ENCODE measurements around the gene ELMO1.

ELMO1 gene

GRCh38 chr7:37438906-37439652 lies 9.6 kb downstream of the ELMO1 start:
- DNase-seq (ENCODE audit: low read depth, low spot score), result no peak
- H3K4me3 ChIP-seq (ENCODE audit: low read length), result no peak overlapping the region

- no peak for DNase-seq (ENCODE audit: low read depth, low spot score)
- H3K4me3 ChIP-seq (ENCODE audit: low read length), result no peak overlapping the region
These were observed 13.4 kb downstream of the ELMO1 start for GRCh38 chr7:37435156-37435855.

GRCh38 chr7:37434529-37434928 lies 14.1 kb downstream of the ELMO1 start:
- H3K4me3 ChIP-seq (ENCODE audit: low read length), result no peak overlapping the region
- DNase-seq (ENCODE audit: low read depth, low spot score), result no peak

- peak; percentile 33 for DNase-seq (ENCODE audit: low read depth, low spot score)
- H3K4me3 ChIP-seq (ENCODE audit: low read length), result no peak overlapping the region; the same call in 1 of the 2 replicates
These were observed 15.5 kb downstream of the ELMO1 start for GRCh38 chr7:37433166-37433565.

- DNase-seq (ENCODE audit: low read depth, low spot score), result peak; percentile 82
- H3K4me3 ChIP-seq (ENCODE audit: low read length), result peak overlapping the region; percentile 5; the same call in 1 of the 2 replicates
These were observed 16.3 kb downstream of the ELMO1 start for GRCh38 chr7:37432281-37432920.

GRCh38 chr7:37431413-37431812 lies 17.3 kb downstream of the ELMO1 start:
- no peak for DNase-seq (ENCODE audit: low read depth, low spot score)
- no peak overlapping the region for H3K4me3 ChIP-seq (ENCODE audit: low read length)

GRCh38 chr7:37430640-37431039 lies 18.0 kb downstream of the ELMO1 start:
- no peak for DNase-seq (ENCODE audit: low read depth, low spot score)
- no peak overlapping the region for H3K4me3 ChIP-seq (ENCODE audit: low read length)

GRCh38 chr7:37430171-37430570 lies 18.5 kb downstream of the ELMO1 start:
- DNase-seq (ENCODE audit: low read depth, low spot score), result no peak
- H3K4me3 ChIP-seq (ENCODE audit: low read length), result no peak overlapping the region

GRCh38 chr7:37429435-37429791 lies 19.3 kb downstream of the ELMO1 start:
- H3K4me3 ChIP-seq (ENCODE audit: low read length), result no peak overlapping the region
- no peak for DNase-seq (ENCODE audit: low read depth, low spot score)

- H3K4me3 ChIP-seq (ENCODE audit: low read length), result no peak overlapping the region
- no peak for DNase-seq (ENCODE audit: low read depth, low spot score)
These were observed 19.8 kb downstream of the ELMO1 start for GRCh38 chr7:37428681-37429434.

GRCh38 chr7:37427276-37427940 lies 21.3 kb downstream of the ELMO1 start:
- no peak for DNase-seq (ENCODE audit: low read depth, low spot score)
- no peak overlapping the region for H3K4me3 ChIP-seq (ENCODE audit: low read length)

- H3K4me3 ChIP-seq (ENCODE audit: low read length), result no peak overlapping the region
- no peak for DNase-seq (ENCODE audit: low read depth, low spot score)
These were observed 23.2 kb downstream of the ELMO1 start for GRCh38 chr7:37425498-37425897.

- no peak overlapping the region for H3K4me3 ChIP-seq (ENCODE audit: low read length)
- DNase-seq (ENCODE audit: low read depth, low spot score), result no peak
These were observed 23.7 kb downstream of the ELMO1 start for GRCh38 chr7:37424995-37425394.

- H3K4me3 ChIP-seq (ENCODE audit: low read length), result no peak overlapping the region
- DNase-seq (ENCODE audit: low read depth, low spot score), result no peak
These were observed 24.1 kb downstream of the ELMO1 start for GRCh38 chr7:37424521-37424920.

- no peak for DNase-seq (ENCODE audit: low read depth, low spot score)
- no peak overlapping the region for H3K4me3 ChIP-seq (ENCODE audit: low read length)
These were observed 26.7 kb downstream of the ELMO1 start for GRCh38 chr7:37421861-37422500.

- no peak overlapping the region for H3K4me3 ChIP-seq (ENCODE audit: low read length)
- DNase-seq (ENCODE audit: low read depth, low spot score), result no peak
These were observed 27.5 kb downstream of the ELMO1 start for GRCh38 chr7:37420946-37421695.

GRCh38 chr7:37419496-37419895 lies 29.2 kb downstream of the ELMO1 start:
- no peak for DNase-seq (ENCODE audit: low read depth, low spot score)
- H3K4me3 ChIP-seq (ENCODE audit: low read length), result no peak overlapping the region

GRCh38 chr7:37418381-37418780 lies 30.3 kb downstream of the ELMO1 start:
- no peak for DNase-seq (ENCODE audit: low read depth, low spot score)
- no peak overlapping the region for H3K4me3 ChIP-seq (ENCODE audit: low read length)

Measured in Jurkat, Clone E6-1 (cell line).